Fibroblast of skin of back (primary cell): ENCODE data around the gene GEN1.
"Not testable (repeated sequence)": the region's sequence is repeated elsewhere in the genome, so short reads cannot be mapped to it uniquely, and the experiment has no call there.

Experiments used
- DNase-seq: peaks from one replicate; pipeline ENCODE4 v3.0.0-alpha.2; 2013

Gene GEN1

GRCh38 chr2:17798338-17798737 lies 44.4 kb downstream of the GEN1 start:
- DNase-seq, result no peak

- DNase-seq, result no peak
Observed at GRCh38 chr2:17799301-17800120, 45.6 kb downstream of the GEN1 start.

GRCh38 chr2:17800219-17800618 lies 46.3 kb downstream of the GEN1 start:
- no peak for DNase-seq

GRCh38 chr2:17800693-17801458 lies 46.9 kb downstream of the GEN1 start:
- DNase-seq, result no peak

- DNase-seq, result no peak
Observed at GRCh38 chr2:17803497-17803896, 49.6 kb downstream of the GEN1 start.

GRCh38 chr2:17804358-17804757 lies 50.4 kb downstream of the GEN1 start:
- DNase-seq, result no peak

GRCh38 chr2:17805166-17805565 lies 51.2 kb downstream of the GEN1 start:
- no peak for DNase-seq

- DNase-seq, result no peak
Observed at GRCh38 chr2:17805717-17806363, 51.9 kb downstream of the GEN1 start.

GRCh38 chr2:17813010-17813741 lies 59.2 kb downstream of the GEN1 start:
- peak; percentile 61 for DNase-seq

- DNase-seq, result peak; percentile 84
Observed at GRCh38 chr2:17813742-17814473, 60.0 kb downstream of the GEN1 start.

GRCh38 chr2:17814601-17815000 lies 60.7 kb downstream of the GEN1 start:
- DNase-seq, result no peak

GRCh38 chr2:17815468-17816184 lies 61.7 kb downstream of the GEN1 start:
- DNase-seq, result no peak

- no peak for DNase-seq
Observed at GRCh38 chr2:17816396-17817245, 62.7 kb downstream of the GEN1 start, which contains the start of gene MSGN1. TSS of gene MSGN1 (plus strand) at chr2:17816460. CDS start at chr2:17816519, 59 bp downstream.

GRCh38 chr2:17818235-17818815 lies 64.4 kb downstream of the GEN1 start:
- DNase-seq, result no peak

- no peak for DNase-seq
Observed at GRCh38 chr2:17821080-17821479, 67.1 kb downstream of the GEN1 start.

- no peak for DNase-seq
Observed at GRCh38 chr2:17821535-17822444, 67.9 kb downstream of the GEN1 start.

GRCh38 chr2:17822445-17823117 lies 68.6 kb downstream of the GEN1 start:
- no peak for DNase-seq

- DNase-seq, result not testable (repeated sequence)
Observed at GRCh38 chr2:17823646-17824045, 69.7 kb downstream of the GEN1 start.
